Measurements from ENCODE around the gene ACTRT2.

ACTRT2 gene

DNA sequence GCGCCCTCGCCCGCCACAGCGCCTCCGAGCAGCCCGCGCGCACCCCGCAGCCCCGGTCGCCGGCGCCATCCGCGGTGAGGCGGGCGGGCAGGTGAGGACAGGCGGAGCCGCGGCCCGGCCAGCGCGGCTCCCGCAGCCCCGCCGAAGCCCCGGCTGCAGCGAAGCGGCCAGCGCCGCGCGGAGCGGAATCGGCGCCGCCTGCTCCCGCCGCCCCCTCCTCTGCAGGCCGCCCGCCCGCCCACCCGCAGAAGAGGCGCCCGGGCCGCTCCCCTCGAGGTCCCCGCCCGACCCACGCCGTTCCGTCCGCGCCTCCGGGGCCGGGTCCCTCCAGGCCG, 49.0 kb downstream of the ACTRT2 start:
- DNase-seq = no peak

DNA sequence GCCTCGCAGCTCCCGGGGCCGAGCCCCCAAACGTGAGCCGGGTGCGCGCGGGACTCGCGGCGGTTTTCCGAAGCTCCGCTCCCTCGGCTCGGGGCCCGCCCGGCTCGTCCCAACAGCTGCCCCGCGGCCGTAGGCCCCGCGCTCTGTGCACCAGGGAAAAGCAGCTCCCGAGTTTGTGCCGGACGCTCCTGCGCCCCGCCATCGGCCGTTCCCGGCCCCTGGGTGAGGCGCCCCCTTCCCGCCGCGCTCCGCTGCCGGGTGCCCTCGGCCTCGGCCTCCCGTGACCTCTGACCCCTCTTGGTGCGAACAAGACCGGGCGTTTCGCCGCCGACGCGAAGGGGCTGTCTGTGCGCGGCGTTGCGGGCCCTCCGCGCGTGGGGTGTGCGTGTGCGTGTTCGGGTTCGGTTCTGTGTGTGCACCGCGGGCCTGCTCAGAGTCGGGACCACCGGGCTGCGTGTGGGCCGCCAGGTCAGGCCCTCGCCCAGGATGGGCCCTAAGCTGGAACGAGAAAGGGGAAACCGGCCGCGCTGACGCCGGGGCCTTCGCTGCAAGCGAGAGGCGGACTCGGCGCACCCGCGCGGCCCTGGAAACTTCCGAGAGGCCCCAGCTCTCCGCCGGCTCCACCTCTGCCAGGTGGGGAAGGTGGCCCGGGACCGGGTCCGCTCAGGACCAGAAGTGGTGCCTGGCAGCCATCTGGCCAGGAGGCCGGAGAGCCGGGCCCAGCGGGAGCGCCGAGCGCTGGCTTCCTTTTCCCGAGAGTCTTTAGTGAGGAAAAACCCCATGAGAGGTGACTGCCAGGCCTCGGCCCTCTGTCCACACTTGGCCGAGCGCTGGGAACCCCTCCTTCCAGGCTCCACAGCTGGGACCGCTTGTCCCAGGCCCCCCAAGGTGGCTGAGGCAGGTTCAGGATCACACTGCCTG, 49.6 kb downstream of the ACTRT2 start:
- no peak for DNase-seq

DNA sequence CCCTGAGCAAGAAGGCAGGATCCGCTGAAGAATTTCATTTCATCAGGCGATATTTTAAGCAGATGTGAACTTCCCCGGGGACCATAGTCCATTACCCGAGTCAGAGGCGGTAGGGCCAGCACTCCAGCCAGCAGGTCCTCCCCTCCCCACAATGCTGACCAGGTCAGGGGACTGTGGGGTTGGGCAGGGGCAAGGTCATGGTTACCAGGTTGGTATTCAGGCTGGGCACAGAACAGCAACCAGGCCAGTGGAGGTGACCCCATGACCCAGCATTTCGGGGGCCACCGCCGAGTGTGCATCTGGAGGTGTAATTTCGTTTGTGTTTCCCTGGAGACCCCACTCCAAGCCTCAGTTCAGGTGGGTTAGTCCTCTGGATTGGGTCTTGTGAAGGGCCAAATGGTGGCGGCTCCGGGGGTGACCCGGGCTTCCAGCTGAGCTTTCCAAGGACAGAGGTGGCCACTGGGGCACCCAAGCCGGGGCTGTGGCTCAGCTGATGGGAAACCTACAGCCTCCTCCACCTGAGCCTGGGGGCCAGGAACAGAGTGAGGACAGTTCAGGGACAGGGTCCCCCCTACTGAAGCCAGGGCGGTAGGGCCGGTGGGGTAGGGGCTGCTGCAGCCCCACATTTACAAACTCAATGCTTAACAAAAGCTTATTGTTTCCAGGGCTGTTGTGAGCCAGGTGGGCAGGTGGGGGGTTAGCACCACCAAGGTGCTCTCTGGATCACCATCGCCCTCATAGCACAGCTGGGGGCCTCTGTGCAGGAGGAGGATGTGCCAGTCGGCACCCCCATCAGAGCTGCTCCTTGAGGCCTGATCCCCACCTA, 50.5 kb downstream of the ACTRT2 start:
- no peak for DNase-seq

All from Kasumi-1 (cell line).